ENCODE data around the gene UBN1.

DNA sequence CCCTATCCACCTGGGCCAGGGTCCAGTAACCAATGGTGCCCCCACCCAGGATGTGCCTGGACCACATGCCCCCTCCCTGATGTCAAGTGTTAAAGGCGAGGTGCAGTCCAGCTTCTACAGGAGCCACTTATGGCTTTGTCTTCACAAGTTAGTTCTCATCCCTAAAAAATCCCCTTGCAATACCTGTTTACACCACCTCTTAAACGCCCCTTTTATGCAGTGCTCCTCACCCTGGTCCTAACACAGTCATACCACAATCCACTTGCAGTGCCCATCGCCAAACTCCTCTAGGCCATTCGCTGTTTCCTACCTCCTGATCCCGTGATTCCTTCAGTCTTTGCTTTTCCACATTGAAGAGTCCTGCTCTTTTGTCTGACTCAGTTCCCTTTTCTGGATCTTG is 7.3 kb upstream of the UBN1 start:
- TF ChIP-seq BACH2 (CRISPR knock-in tag; IDR thresholded peaks at IDR 0.05; ENCODE audit: borderline replicate concordance), result no peak
- TF ChIP-seq ESRRG (CRISPR knock-in tag; IDR thresholded peaks at IDR 0.05), result no peak
- TF ChIP-seq GLIS3 (CRISPR knock-in tag; IDR thresholded peaks at IDR 0.05), result no peak
- TF ChIP-seq, protein P1, sequence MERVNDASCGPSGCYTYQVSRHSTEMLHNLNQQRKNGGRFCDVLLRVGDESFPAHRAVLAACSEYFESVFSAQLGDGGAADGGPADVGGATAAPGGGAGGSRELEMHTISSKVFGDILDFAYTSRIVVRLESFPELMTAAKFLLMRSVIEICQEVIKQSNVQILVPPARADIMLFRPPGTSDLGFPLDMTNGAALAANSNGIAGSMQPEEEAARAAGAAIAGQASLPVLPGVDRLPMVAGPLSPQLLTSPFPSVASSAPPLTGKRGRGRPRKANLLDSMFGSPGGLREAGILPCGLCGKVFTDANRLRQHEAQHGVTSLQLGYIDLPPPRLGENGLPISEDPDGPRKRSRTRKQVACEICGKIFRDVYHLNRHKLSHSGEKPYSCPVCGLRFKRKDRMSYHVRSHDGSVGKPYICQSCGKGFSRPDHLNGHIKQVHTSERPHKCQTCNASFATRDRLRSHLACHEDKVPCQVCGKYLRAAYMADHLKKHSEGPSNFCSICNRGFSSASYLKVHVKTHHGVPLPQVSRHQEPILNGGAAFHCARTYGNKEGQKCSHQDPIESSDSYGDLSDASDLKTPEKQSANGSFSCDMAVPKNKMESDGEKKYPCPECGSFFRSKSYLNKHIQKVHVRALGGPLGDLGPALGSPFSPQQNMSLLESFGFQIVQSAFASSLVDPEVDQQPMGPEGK (CRISPR knock-in tag; IDR thresholded peaks at IDR 0.05; ENCODE audit: borderline replicate concordance), result no peak
- TF ChIP-seq, protein P2, sequence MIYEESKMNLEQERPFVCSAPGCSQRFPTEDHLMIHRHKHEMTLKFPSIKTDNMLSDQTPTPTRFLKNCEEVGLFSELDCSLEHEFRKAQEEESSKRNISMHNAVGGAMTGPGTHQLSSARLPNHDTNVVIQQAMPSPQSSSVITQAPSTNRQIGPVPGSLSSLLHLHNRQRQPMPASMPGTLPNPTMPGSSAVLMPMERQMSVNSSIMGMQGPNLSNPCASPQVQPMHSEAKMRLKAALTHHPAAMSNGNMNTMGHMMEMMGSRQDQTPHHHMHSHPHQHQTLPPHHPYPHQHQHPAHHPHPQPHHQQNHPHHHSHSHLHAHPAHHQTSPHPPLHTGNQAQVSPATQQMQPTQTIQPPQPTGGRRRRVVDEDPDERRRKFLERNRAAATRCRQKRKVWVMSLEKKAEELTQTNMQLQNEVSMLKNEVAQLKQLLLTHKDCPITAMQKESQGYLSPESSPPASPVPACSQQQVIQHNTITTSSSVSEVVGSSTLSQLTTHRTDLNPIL (CRISPR knock-in tag; IDR thresholded peaks at IDR 0.05; ENCODE audit: low read depth), result no peak
- no peak for TF ChIP-seq RARB (CRISPR knock-in tag; IDR thresholded peaks at IDR 0.05)
- TF ChIP-seq ISL1 (CRISPR knock-in tag; IDR thresholded peaks at IDR 0.05), result no peak
- TF ChIP-seq OSR1 (CRISPR knock-in tag; IDR thresholded peaks at IDR 0.05), result no peak
- TF ChIP-seq TOX (CRISPR knock-in tag; IDR thresholded peaks at IDR 0.05; ENCODE audit: borderline replicate concordance), result no peak
- TF ChIP-seq CSDC2 (CRISPR knock-in tag; IDR thresholded peaks at IDR 0.05), result no peak
